Nephron progenitor cell (in vitro differentiated cells): ENCODE measurements around the gene FHL2.

Source experiments
- DNase-seq: peaks from one replicate; pipeline ENCODE4 v3.0.0; 2021
- H3K27ac Mint-ChIP-seq: 2 replicates; pipeline ENCODE4 v1.8.0; 2021; ENCODE audit warnings: mild to moderate bottlenecking, moderate library complexity, mixed read lengths
- H3K27me3 Mint-ChIP-seq: 2 replicates; pipeline ENCODE4 v1.8.0; 2021; ENCODE audit warnings: mild to moderate bottlenecking, low read depth, mixed read lengths; ENCODE audit not compliant: poor library complexity
- H3K36me3 Mint-ChIP-seq: 2 replicates; pipeline ENCODE4 v1.8.0; 2021; ENCODE audit warnings: low read depth, mixed read lengths
- H3K4me1 Mint-ChIP-seq: 2 replicates; pipeline ENCODE4 v1.8.0; 2021; ENCODE audit warnings: mixed read lengths
- H3K4me3 Mint-ChIP-seq: 2 replicates; pipeline ENCODE4 v1.8.0; 2021; ENCODE audit warnings: mild to moderate bottlenecking, moderate library complexity, mixed read lengths
- H3K9me3 Mint-ChIP-seq: 2 replicates; pipeline ENCODE4 v1.8.0; 2021; ENCODE audit warnings: mild to moderate bottlenecking, moderate library complexity, mixed read lengths
- TF ChIP-seq, protein P1 (sequence below): fragments of 200-600 bp; sonication (generic); IDR thresholded peaks from 2 replicates; pipeline ENCODE4 v1.5.0; 2021; ENCODE audit warnings: antibody characterized with exemption

FHL2 gene

DNA sequence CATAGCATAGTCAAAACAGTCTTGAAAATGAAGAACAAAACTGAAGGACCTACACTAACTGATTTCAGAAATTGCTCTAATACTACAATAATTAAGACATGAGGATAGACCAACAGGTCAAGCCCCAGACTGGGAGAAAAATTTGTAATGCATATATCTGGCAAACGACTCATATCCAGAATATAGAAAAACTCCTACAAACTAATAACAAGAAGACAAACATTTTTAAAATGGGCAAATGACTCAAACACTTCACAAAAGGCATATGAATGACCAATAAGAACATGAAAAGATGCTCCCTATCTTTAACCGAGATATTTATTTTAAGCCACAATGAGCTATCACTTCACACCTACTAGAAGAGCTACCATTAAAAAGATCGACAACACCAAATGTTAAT, 83.5 kb downstream of the FHL2 start:
- H3K4me3 Mint-ChIP-seq = no peak overlapping the region
- no peak overlapping the region for H3K27ac Mint-ChIP-seq
- no peaks in the 10 kb centered on the region for H3K4me1 Mint-ChIP-seq
- DNase-seq = no peak
- H3K27me3 Mint-ChIP-seq = peaks cover 3% of the 10 kb centered on the region
- TF ChIP-seq, protein P1, sequence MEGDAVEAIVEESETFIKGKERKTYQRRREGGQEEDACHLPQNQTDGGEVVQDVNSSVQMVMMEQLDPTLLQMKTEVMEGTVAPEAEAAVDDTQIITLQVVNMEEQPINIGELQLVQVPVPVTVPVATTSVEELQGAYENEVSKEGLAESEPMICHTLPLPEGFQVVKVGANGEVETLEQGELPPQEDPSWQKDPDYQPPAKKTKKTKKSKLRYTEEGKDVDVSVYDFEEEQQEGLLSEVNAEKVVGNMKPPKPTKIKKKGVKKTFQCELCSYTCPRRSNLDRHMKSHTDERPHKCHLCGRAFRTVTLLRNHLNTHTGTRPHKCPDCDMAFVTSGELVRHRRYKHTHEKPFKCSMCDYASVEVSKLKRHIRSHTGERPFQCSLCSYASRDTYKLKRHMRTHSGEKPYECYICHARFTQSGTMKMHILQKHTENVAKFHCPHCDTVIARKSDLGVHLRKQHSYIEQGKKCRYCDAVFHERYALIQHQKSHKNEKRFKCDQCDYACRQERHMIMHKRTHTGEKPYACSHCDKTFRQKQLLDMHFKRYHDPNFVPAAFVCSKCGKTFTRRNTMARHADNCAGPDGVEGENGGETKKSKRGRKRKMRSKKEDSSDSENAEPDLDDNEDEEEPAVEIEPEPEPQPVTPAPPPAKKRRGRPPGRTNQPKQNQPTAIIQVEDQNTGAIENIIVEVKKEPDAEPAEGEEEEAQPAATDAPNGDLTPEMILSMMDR = no peak
- no peaks in the 10 kb centered on the region for H3K9me3 Mint-ChIP-seq
- peaks cover 12% of the 10 kb centered on the region for H3K36me3 Mint-ChIP-seq

DNA sequence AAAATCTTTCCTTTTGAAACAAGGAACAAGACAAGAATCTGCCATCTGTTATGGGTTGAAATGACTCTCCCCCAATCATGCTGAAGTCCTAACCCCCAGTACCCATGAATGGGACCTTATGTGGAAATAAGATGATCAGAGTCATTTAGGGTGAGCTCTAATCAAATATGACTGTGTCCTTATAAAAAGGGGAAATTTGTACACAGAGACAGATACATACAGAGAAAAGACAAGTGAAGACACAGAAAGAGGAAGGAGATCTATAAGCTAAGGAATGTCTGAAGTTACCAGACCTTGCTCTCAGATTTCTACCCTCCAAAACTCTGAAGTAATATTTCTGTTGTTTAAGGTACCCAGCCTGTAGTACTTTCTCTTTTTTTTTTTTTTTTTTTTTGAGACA, 85.0 kb downstream of the FHL2 start:
- DNase-seq = no peak
- peaks cover 3% of the 10 kb centered on the region for H3K27me3 Mint-ChIP-seq
- H3K36me3 Mint-ChIP-seq = peaks cover 15% of the 10 kb centered on the region
- no peak overlapping the region for H3K4me3 Mint-ChIP-seq
- TF ChIP-seq, protein P1 = no peak
- peaks cover under 1% of the 10 kb centered on the region for H3K4me1 Mint-ChIP-seq
- H3K27ac Mint-ChIP-seq = no peak overlapping the region
- no peaks in the 10 kb centered on the region for H3K9me3 Mint-ChIP-seq
